Testis (tissue), 3 donors: Measurements from ENCODE around the gene MARK1. TPM values are rescaled to one million over a fixed set of nuclear protein-coding genes. Genes with fewer than 3 reads are reported as not detected.
A peak's percentile ranks its signal among the peaks of the same experiment; 100 is the strongest.

Source experiments
- DNase-seq: peaks from one replicate; pipeline ENCODE4 v3.0.0-alpha.2; 2019
- H3K27ac ChIP-seq, 2 donors: fragments of 200-600 bp; sonication (generic); one replicate each; pipeline ENCODE4 v1.5.1; 2019
- H3K27me3 ChIP-seq: fragments of 200-600 bp; sonication (generic); one replicate; pipeline ENCODE4 v1.5.1; 2019
- H3K36me3 ChIP-seq: fragments of 200-600 bp; sonication (generic); one replicate; pipeline ENCODE4 v1.5.1; 2017; ENCODE audit warnings: low read depth; ENCODE audit errors: missing control alignments
- H3K4me1 ChIP-seq: fragments of 200-600 bp; sonication (generic); one replicate; pipeline ENCODE4 v1.5.1; 2019
- H3K4me3 ChIP-seq, 2 donors: fragments of 200-600 bp; sonication (generic); one replicate each; pipeline ENCODE4 v1.5.1; 2017 to 2019
- H3K9me3 ChIP-seq: fragments of 200-600 bp; sonication (generic); one replicate; pipeline ENCODE4 v1.5.1; 2017
- POLR2A ChIP-seq: fragments of 450-650 bp; IDR thresholded peaks from one replicate; pipeline ENCODE4 v1.6.1; 2017; ENCODE audit warnings: antibody characterized with exemption, mild to moderate bottlenecking, moderate library complexity
- WGBS, 2 donors: methylation state at CpG; one replicate each; pipeline ENCODE4 v1.1.5; 2018; 5-methylcytosine and 5-hydroxymethylcytosine counted together
- intact Hi-C: fragments of 100-400 bp; cut with DNase I; formaldehyde crosslinking; loops from one replicate; pipeline ENCODE4 v1.15.1; 2023; ENCODE audit warnings: low total_unique reads
- polyA plus RNA-seq: library from polyadenylated mRNA; stranded (reverse); fragments of 350-450 nt; fragmentation: Illumina TruSeq; extraction: RNeasy Lipid Tissue Mini Kit (QIAGEN cat#74804); gene quantifications from one replicate; pipeline ENCODE4 v1.2.3, GENCODE V29; 2014; ENCODE audit warnings: low read depth, low replicate concordance; ENCODE audit not compliant: insufficient read depth
- total RNA-seq, 2 donors: library from RNA; depleted of rRNA; stranded (reverse); fragments of >200 nt; gene quantifications; one replicate each; pipeline ENCODE4 v1.2.3, GENCODE V29; 2016
- TF ChIP-seq, protein P1 (sequence below), 3 experiments: fragments of 450-650 bp in 2 of 3; fragments of 200-600 bp in 1 of 3; sonication (generic) in 1 of 3; IDR thresholded peaks; one replicate each; pipeline ENCODE4 v1.5.1; 2016 to 2019; ENCODE audit warnings: antibody characterized with exemption in 3 of 3, mild to moderate bottlenecking in 2 of 3, moderate library complexity in 1 of 3

Gene MARK1
- total and polyA plus RNA-seq, 3 donors from 2014 or later: 25.5 to 49.6 (median 31.2) TPM

GRCh38 chr1:220697326-220697725 is 169.4 kb downstream of the MARK1 start:
- no peak for TF ChIP-seq POLR2A
- TF ChIP-seq, protein P1, sequence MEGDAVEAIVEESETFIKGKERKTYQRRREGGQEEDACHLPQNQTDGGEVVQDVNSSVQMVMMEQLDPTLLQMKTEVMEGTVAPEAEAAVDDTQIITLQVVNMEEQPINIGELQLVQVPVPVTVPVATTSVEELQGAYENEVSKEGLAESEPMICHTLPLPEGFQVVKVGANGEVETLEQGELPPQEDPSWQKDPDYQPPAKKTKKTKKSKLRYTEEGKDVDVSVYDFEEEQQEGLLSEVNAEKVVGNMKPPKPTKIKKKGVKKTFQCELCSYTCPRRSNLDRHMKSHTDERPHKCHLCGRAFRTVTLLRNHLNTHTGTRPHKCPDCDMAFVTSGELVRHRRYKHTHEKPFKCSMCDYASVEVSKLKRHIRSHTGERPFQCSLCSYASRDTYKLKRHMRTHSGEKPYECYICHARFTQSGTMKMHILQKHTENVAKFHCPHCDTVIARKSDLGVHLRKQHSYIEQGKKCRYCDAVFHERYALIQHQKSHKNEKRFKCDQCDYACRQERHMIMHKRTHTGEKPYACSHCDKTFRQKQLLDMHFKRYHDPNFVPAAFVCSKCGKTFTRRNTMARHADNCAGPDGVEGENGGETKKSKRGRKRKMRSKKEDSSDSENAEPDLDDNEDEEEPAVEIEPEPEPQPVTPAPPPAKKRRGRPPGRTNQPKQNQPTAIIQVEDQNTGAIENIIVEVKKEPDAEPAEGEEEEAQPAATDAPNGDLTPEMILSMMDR (IDR thresholded peaks at IDR 0.05): no peak
- Histone ChIP-seq H3K27me3 (no peaks in the 10 kb centered on the region), H3K4me1 (peaks cover 3% of the 10 kb centered on the region), H3K36me3 (no peaks in the 10 kb centered on the region), H3K4me3 (no peak overlapping the region), H3K9me3 (no peaks in the 10 kb centered on the region), H3K27ac (no peak overlapping the region)
- WGBS, 2 donors: 89 to 90% methylated on average over 6 of the region's 6 CpGs
- intact Hi-C loops: loop anchor here (10.0 kb wide), 1 partner anchor 77 kb away; no protein-coding TSS in a partner anchor
- no peak for DNase-seq

GRCh38 chr1:220698607-220699016 is 170.7 kb downstream of the MARK1 start:
- no peaks in the 10 kb centered on the region for H3K9me3 ChIP-seq
- H3K4me1 ChIP-seq: peaks cover 3% of the 10 kb centered on the region
- no peaks in the 10 kb centered on the region for H3K36me3 ChIP-seq
- no peak overlapping the region for H3K27ac ChIP-seq
- no peaks in the 10 kb centered on the region for H3K27me3 ChIP-seq
- no peak for DNase-seq
- 75 to 87% methylated on average over 5 of the region's 5 CpGs for WGBS, 2 donors
- H3K4me3 ChIP-seq: no peak overlapping the region
- intact Hi-C loops: loop anchor here (10.0 kb wide), 1 partner anchor 76 kb away; no protein-coding TSS in a partner anchor
- TF ChIP-seq, protein P1 (IDR thresholded peaks at IDR 0.05): no peak
- TF ChIP-seq POLR2A: no peak

DNA sequence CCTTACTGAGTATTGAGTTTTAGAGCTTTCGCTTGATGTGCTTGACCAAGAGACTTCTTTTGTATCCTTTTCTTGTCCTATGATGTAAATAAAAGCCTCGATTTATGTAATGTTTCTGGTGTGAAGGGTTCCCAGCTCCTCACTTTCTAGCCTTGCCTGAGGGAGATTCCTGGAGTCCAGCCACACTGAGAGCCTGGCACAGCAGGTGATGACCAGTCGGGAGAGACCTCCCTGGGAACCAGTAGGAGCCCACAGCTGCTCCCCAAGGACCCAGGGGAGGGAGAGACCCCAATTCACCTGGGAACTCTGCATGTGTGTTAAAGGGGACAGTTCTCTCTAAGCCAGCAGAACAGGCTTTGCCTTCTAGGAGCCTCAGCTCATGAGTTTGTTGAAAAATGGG is 171.1 kb downstream of the MARK1 start:
- intact Hi-C loops: loop anchor here (10.0 kb wide), 1 partner anchor 76 kb away; no protein-coding TSS in a partner anchor
- no peaks in the 10 kb centered on the region for H3K36me3 ChIP-seq
- no peaks in the 10 kb centered on the region for H3K27me3 ChIP-seq
- peaks cover 3% of the 10 kb centered on the region for H3K4me1 ChIP-seq
- 81 to 86% methylated on average over 3 of the region's 3 CpGs for WGBS, 2 donors
- no peak for TF ChIP-seq POLR2A
- TF ChIP-seq, protein P1 (IDR thresholded peaks at IDR 0.05): no peak
- no peak overlapping the region for H3K4me3 ChIP-seq
- no peak overlapping the region for H3K27ac ChIP-seq
- DNase-seq: no peak
- no peaks in the 10 kb centered on the region for H3K9me3 ChIP-seq

DNA sequence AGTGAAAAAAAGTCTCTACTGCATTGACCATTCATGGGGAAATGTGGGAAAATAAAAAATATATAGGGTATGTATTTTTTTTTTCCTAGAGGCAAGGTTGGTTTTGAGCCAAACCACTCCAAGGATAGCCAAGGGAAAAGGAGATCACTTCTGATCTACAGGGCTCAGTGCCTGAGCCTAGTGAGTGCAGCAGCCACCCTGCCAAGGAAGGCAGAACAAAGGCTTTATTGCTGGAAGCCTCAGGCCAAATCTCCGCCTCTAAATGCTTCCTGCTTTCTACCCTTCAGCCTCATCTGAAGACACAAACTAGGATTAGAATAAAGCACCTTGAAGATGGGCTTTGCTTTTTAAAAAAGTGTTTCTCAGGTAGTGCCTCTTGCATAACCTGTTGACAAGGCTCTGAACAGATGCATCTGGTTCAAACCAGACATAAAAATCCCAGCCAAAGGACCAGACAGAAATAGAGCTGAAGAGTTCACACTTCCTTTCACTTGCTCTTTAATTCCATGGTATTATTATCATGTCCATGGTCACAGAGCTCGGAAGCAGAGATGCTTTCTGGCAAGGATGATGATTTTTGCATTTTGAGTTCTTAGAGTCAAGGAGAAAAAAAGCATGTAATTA is 172.7 kb downstream of the MARK1 start:
- no peaks in the 10 kb centered on the region for H3K36me3 ChIP-seq
- H3K27me3 ChIP-seq: no peaks in the 10 kb centered on the region
- DNase-seq: peak; percentile 64
- intact Hi-C loops: no loop called here
- no peaks in the 10 kb centered on the region for H3K9me3 ChIP-seq
- WGBS, 2 donors: 33 to 42% methylated on average over 2 of the region's 2 CpGs
- TF ChIP-seq POLR2A: no peak
- TF ChIP-seq, protein P1 (IDR thresholded peaks at IDR 0.05): no peak
- peaks cover 3% of the 10 kb centered on the region for H3K4me1 ChIP-seq
- H3K4me3 ChIP-seq: no peak overlapping the region
- no peak overlapping the region for H3K27ac ChIP-seq

- Histone ChIP-seq H3K4me3 (no peak overlapping the region), H3K9me3 (no peaks in the 10 kb centered on the region), H3K36me3 (no peaks in the 10 kb centered on the region), H3K27ac (no peak overlapping the region), H3K4me1 (peaks cover 11% of the 10 kb centered on the region), H3K27me3 (no peaks in the 10 kb centered on the region)
- no peak for DNase-seq
- WGBS, 2 donors: 71 to 83% methylated on average over 6 of the region's 6 CpGs
- intact Hi-C loops: no loop called here
- TF ChIP-seq POLR2A: no peak
- TF ChIP-seq, protein P1 (IDR thresholded peaks at IDR 0.05): no peak
These were observed 174.0 kb downstream of the MARK1 start for GRCh38 chr1:220701974-220702373.
